HG02759 (cell line): ENCODE measurements around the gene STARD8.
A peak's percentile ranks its signal among the peaks of the same experiment; 100 is the strongest.
"Not testable (repeated sequence)": the region's sequence is repeated elsewhere in the genome, so short reads cannot be mapped to it uniquely, and the experiment has no call there.

Source experiments
- ATAC-seq: cut with Tn5 transposase; IDR thresholded peaks from one replicate; pipeline ENCODE4 v1.9.1; 2021; ENCODE audit warnings: mild to moderate bottlenecking, moderate library complexity; ENCODE audit not compliant: unreplicated experiment

The STARD8 gene

DNA sequence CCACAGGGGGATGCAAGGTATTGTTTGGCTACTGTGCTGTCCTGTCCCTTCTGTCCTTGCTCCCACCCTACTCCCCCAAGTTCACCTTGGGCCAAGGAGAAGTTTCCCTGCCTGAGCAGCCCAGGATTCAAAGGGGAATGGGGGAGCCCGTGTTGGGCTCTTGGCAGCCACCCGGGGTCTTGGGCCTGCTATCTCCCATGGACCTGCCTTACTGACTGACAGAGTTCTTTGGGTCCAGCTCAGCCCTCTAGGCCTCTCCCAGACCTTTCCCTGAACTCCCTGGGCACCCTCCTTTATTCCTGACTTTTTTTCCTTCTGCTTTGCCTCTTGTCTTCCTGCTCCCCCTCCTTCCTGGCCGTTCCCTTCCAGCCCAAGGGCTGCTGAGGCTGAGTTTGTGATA, 67.4 kb downstream of the STARD8 start:
- ATAC-seq, result no peak

GRCh38 chrX:68717196-68717595, 69.7 kb downstream of the STARD8 start:
- no peak for ATAC-seq

DNA sequence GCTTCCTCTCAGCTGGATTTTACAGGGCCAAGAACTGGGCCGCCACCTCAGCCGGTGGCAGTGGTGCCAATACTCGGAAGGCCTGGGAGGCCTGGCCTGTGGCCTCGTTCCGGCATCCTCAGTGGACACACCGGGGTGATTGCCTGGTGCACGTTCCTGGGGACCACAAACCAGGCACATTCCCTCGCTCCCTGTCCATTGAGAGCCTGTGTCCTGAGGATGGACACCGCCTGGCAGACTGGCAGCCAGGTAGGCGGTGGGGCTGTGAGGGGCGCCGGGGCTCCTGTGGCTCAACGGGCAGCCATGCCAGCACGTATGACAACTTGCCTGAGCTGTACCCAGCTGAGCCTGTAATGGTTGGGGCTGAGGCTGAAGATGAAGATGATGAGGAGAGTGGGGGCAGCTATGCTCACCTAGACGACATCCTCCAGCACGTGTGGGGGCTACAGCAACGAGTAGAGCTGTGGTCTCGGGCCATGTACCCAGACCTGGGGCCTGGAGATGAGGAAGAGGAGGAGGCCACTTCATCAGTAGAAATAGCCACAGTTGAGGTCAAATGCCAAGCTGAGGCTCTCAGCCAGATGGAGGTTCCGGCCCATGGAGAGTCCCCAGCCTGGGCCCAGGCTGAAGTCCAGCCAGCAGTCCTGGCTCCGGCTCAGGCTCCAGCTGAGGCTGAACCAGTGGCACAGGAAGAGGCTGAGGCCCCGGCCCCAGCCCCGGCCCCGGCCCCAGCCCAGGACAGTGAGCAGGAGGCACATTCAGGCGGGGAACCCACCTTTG, 70.4 kb downstream of the STARD8 start:
- ATAC-seq, result no peak

DNA sequence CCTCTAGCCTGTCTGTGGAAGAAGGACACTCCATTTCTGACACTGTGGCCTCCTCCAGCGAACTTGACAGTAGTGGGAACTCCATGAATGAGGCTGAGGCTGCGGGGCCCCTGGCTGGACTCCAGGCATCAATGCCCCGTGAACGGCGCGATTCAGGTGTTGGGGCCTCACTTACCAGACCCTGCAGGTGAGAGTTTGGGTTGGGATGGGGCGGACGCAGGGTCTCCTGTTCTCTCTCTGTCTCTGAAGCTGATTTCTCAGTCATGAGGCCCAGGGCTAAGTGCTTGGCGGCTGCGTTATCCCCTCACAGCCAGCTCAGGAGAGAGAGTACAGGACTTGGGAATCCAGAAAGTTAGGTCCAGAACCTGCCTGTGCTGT, 71.0 kb downstream of the STARD8 start:
- ATAC-seq, result no peak

GRCh38 chrX:68719181-68719903, 71.9 kb downstream of the STARD8 start:
- no peak for ATAC-seq

GRCh38 chrX:68719904-68720614, 72.6 kb downstream of the STARD8 start:
- ATAC-seq, result no peak

DNA sequence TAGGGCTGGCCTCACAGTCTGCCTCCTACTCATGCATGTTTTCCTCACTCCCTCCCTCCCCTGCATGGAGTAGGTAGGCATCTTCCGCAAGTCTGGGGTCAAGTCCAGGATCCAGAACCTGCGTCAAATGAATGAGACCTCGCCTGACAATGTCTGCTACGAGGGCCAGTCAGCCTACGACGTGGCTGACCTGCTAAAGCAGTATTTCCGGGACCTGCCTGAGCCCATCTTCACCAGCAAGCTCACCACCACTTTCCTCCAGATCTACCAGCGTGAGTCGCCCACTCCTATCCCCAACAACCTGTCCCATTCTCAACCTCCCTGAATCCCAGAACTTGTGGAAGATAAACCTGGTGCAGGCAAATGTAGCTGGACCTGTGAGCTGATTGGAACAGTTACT, 73.4 kb downstream of the STARD8 start:
- no peak for ATAC-seq

DNA sequence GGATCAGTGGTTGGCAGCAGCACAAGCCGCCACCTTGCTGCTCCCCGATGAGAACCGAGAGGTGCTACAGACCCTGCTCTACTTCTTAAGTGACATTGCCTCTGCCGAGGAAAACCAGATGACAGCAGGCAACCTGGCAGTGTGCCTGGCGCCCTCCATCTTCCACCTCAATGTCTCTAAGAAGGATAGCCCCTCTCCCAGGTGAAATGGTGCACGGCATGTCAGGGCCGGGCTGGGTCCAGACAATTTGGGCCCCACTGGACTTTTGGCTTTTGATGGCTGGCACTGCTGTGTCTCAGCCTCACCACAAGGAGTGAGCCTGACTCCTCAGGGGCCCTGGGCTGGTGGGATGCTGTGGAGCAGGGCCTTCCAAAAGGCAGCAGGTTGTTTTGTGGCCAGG, 74.1 kb downstream of the STARD8 start:
- ATAC-seq, result no peak

DNA sequence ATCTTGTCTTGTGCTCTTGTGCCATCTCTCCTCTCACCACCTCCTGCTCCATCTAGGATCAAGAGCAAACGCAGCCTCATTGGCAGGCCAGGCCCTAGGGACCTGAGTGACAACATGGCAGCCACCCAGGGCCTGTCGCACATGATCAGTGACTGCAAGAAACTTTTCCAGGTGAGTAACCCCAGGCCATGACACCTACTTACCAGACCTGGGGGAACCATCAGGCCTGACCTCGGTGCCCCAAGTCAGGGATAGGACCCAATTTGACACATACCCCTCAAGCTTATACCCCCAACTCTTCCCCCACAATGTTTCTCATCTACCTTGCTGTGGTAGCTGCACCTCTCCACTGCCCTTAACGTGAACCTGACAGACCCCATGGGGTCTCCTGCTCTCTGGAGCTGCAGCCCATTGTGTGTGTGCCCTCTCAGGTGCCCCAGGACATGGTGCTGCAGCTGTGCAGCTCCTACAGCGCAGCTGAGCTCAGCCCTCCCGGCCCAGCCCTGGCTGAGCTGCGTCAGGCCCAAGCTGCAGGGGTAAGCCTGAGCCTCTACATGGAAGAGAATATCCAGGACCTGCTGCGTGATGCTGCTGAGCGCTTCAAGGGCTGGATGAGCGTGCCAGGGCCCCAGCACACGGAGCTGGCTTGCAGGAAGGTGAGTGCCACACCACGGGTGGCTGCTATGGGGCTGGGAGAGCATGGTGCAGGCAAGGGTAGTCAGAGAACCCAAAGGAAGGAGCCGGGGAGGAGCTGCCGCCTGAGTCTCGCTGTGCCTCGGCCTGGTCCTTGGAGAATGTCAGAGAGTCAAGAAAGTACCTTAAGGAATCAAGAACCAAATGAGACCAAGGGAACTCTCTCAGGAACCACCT, 74.8 kb downstream of the STARD8 start:
- no peak for ATAC-seq

GRCh38 chrX:68723491-68724155, 76.2 kb downstream of the STARD8 start:
- no peak for ATAC-seq

DNA sequence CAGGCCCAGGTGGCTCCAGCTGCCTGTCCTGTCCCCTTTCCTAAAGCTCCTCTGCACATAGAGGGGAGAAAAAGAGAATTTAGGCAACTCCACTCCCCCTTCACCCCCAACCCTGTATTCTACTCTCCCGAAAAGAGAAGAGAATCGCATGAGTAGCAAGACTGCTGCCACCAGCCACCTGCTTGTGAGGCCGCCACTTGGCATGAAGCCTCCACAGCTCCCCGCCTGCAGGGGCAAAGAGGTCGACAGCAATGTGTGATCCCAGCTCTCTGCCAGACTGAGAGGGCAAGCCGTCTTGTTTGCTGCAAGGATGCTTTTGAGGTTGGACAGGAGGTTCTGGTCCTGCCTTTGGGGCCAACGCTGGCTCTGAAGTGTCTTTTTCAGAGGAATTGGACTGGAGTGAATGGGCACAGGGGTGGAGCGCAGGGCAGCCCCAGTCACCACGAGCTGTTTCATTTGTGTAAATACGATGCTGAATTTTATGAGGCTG, 77.1 kb downstream of the STARD8 start:
- no peak for ATAC-seq

- ATAC-seq, result no peak
Observed at GRCh38 chrX:68725756-68726365, 78.4 kb downstream of the STARD8 start.

- no peak for ATAC-seq
Observed at GRCh38 chrX:68726366-68726765, 78.9 kb downstream of the STARD8 start.

- no peak for ATAC-seq
Observed at GRCh38 chrX:68727696-68728095, 80.2 kb downstream of the STARD8 start.

- ATAC-seq, result no peak
Observed at GRCh38 chrX:68728186-68728585, 80.7 kb downstream of the STARD8 start.

- ATAC-seq, result no peak
Observed at GRCh38 chrX:68731254-68731653, 83.8 kb downstream of the STARD8 start.

DNA sequence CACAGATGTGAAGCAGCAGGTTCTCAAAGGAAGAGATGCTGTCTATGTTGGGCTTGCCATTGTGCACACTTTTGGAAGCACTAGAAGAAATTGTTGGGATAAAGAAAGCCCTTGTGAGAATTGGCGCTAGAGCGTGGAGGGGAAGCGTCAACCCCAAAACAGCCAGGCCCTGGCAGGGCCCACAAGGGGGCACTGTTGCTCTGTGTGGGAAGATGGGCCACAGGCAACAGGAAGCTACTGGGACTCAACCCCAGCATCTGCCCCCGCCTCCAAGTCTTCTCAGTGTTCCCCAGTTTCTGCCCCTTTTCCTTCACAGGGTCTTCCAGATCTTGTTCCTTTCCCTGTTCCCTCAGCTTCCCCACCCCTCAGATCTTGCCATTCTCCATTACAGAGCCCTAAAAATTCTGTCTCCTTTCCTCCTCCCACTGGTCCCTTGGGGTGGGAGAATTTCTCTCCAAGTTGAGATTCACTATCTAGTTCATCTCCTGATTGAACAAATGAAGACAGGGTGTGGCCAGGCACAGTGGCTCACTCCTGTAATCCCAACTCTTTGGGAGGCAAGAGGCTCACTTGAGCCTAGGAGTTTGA, 85.5 kb downstream of the STARD8 start:
- peak; percentile 84 for ATAC-seq

- ATAC-seq, result no peak
Observed at GRCh38 chrX:68735266-68735665, 87.8 kb downstream of the STARD8 start.

- ATAC-seq, result not testable (repeated sequence)
Observed at GRCh38 chrX:68741864-68742263, 94.4 kb downstream of the STARD8 start.
